IPS-NIHi11 (cell line): ENCODE measurements around the gene WNT10A.
"Not testable (repeated sequence)": the region's sequence is repeated elsewhere in the genome, so short reads cannot be mapped to it uniquely, and the experiment has no call there.

Source experiments
- DNase-seq: peaks from one replicate; pipeline ENCODE4 v3.0.0; 2012; ENCODE audit warnings: mixed read lengths, low spot score

The WNT10A gene

DNA sequence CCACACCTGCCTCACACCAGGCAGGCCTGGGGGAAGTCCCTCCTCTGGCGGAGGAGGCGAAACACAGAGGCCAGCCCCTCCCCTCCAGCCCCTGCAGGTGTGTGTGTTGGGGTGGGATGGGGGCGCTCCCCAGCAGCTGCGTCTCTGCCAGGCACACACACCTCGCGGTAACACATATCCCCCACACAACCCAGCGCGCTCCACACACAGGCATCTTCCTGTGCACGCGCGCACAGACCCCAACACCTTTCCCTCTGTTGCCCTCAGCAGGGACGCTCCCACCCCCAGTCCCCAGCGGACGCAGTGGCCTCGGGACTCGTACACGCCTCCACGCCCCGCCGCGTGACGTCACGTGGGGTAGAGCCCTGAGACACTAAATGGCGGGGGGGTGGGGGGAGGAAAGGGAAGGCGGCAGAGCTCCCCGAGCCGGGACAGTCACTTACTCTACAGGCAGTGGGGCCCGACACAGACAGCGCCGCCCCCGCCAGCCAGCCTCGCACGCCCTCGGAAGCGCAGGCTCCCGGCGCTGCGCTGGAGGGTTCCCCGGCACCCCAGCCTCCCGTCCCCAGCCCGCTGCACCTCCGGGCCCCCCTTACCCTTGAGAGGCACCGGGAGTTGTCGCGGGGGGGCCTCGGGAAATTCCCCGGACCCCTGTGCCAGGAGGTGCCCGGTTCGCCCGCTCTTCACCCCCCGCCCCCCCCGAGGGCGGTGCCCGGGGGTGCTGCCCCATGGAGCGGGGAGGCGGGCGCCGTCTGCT lies at the start of gene WNT10A:
Gene WNT10A, plus strand, starts transcription at position 751 of the 757 bp plus-strand sequence. CDS start 144 bp downstream, outside the sequence.
- DNase-seq: peak; percentile 72

- DNase-seq: no peak
These were observed 49.2 kb upstream of the WNT10A start, which contains the start of gene PRKAG3 for GRCh38 chr2:218831378-218831990. Gene PRKAG3 (minus strand): TSS chr2:218831803.

DNA sequence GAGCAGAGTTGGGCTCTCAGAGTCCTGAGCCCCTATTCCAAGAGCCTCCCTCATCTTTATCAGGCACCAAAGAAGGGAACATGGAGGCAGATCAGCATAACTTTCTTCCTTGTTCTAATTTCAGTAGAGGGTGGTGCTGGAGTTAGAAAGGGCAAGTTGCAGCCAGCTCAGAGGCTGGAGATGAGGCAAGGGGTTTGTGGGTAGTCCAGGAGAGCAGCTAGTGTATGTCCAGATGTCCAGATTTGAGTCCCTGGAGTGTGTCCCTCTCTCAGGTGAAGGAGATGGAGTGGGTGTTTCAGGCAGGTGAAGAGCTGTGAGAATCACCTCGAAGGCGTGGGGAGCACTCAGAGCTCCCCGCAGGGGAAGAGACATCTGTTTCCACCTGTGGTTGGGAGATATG lies 48.6 kb upstream of the WNT10A start:
- no peak for DNase-seq

DNA sequence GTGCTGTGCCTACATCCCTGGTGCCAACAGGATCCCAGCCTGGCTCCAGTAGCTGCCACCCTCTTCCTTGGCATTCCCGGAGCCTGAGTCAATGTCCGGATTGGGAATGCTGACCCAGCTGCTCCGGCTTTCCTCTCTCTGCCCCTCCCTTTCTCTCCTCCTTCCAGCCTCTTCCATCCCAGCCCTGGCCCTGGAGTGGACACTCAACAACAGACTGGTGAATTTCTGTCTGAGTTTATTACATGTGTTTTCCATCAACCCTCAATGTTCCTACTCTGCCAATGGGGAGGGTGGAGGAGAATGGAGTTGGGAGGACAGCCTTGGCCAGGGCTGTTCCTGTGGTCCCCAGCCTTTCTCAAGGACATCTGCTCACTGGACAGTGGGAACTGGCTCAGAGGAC lies 48.1 kb upstream of the WNT10A start:
- no peak for DNase-seq

GRCh38 chr2:218833023-218833609 lies 47.5 kb upstream of the WNT10A start:
- no peak for DNase-seq

GRCh38 chr2:218834685-218835084 lies 46.0 kb upstream of the WNT10A start:
- DNase-seq: peak; percentile 13

DNA sequence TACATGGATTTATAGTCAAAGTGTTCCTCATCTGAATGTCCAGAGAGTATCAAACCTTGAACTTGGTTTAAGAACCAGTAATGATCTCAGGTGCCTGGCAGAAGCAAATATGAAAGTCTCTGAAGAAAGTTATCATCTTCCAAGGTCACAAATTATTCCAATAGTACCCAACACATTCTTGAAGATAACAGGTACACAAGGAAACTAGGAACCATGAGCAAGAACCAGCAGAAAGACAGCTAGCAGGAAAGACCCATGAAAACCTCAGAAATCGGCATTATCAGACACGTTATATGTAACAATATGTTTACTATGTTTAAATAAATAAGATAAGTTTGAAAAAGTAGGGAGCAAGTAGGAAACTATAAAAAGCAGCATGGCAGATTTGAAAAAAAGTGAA lies 43.2 kb upstream of the WNT10A start:
- DNase-seq: no peak

GRCh38 chr2:218839430-218839829 lies 41.2 kb upstream of the WNT10A start:
- no peak for DNase-seq

GRCh38 chr2:218839888-218840287 lies 40.8 kb upstream of the WNT10A start:
- no peak for DNase-seq

DNA sequence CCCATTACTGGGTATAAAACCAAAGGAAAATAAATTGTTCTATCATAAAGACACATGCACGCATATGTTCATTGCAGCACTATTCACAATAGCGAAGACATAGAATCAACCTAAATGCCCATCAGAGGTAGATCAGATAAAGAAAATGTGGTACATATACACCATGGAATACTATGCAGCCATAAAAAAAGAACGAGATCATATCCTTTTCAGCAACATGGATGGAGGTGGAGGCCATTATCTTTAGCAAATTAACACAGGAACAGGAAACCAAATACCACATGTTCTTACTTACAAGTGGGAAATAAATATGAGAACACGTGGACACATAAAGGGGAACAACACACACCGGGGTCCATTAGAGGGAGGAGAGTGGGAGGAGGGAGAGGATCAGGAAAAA lies 36.3 kb upstream of the WNT10A start:
- not testable (repeated sequence) for DNase-seq

- not testable (repeated sequence) for DNase-seq
These were observed 33.7 kb upstream of the WNT10A start for GRCh38 chr2:218846963-218847362.

DNA sequence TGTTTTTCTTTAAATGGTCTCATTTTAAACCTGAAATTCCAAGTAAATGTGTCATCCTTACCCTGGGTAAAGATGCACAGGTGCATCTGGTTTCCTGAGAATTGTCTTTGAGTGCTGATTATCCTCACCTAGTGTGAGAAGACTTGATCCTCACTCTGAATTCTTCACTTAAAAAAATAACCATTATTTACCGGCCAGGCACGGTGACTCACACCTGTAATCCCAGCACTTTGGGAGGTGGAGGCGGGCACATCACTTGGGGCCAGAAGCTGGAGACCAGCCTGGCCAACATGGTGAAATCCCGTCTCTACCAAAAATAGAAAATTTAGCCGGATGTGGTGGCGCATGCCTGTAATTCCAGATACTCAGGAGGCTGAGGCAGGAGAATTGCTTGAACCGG lies 30.9 kb upstream of the WNT10A start:
- no peak for DNase-seq

GRCh38 chr2:218850796-218851195 lies 29.9 kb upstream of the WNT10A start:
- no peak for DNase-seq

DNA sequence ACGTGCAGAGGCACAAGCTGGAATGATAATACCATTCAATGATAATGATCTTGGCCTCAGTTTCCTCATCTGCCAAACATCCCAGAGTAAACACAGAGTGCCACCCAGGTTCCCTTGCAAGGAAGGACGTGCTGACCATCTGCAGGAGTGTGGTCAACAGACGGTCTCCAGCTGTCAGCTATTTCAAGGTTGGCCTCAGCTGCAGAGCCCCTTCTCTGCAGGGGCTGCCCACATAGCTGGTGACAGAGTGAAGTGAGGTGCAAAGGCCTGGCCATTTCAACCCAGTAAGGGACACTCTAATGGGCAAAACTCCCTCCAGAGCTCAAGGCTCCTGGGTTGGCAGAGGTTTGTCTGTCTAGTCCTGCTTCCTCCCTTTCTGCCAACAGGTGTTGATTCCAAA lies 29.4 kb upstream of the WNT10A start:
- DNase-seq: no peak

GRCh38 chr2:218852911-218853667 lies 27.6 kb upstream of the WNT10A start:
- DNase-seq: peak; percentile 67

DNA sequence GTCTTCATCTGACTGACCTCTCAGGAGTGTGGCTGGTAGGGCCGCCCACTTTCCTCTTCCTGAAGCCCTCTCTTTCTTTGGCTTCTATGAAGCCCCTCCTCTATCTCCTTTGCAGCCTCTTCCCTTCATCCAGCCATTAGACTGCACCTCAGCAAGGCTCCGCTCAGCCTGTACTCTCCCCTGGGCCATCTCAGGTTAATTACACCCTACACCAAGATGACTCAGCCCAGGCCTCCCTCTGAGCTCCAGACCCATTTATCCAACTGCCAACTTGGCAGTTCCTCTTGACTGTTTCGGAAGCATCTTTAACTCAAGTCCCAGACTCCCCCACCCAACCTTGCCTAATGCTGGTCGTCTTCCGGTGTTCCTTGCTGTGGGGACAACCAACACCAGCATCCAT lies 26.9 kb upstream of the WNT10A start:
- no peak for DNase-seq

GRCh38 chr2:218854860-218855259 lies 25.8 kb upstream of the WNT10A start:
- DNase-seq: no peak

DNA sequence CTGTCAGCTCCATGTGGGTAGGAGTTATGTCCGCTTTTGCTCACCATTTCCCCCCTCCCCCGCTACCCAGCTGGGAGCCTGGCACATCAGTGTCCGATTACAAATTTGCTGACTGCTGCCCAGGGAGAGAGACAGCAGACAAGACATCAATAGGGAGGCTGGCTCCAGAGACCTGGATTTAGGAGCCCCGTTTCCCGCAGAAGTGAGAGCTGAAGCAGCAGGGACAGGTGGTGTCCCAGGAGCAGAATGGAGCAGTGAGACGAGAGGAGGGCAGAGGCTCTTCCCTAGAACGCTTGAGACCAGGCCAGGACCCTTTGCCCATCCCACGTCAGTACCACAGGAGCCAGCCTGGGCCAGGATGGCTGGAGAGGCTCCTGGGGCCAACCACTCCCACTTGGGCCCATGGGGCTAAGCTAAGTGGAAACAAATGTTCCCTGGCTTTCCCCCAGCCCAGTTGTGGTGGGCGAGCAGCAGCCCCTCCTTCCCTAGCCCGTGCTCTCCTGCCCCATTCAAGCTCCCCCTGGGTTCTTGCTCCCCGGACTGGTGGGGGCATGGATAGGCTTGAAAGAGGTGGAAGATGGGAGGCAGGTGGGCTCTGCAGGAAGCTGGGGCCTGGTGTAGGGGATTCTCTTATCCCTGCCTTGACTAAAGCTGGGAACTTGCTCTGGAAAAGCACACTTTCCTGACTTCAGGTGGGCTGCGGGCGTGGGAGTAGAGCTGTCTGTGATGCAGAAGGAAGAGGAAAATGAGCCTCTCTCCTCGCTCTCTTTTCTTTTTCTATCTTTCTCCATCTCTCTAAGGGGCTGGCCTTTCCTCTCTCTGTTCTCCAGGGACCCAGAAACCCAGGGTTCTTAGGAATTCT lies 25.1 kb upstream of the WNT10A start:
- DNase-seq: no peak

DNA sequence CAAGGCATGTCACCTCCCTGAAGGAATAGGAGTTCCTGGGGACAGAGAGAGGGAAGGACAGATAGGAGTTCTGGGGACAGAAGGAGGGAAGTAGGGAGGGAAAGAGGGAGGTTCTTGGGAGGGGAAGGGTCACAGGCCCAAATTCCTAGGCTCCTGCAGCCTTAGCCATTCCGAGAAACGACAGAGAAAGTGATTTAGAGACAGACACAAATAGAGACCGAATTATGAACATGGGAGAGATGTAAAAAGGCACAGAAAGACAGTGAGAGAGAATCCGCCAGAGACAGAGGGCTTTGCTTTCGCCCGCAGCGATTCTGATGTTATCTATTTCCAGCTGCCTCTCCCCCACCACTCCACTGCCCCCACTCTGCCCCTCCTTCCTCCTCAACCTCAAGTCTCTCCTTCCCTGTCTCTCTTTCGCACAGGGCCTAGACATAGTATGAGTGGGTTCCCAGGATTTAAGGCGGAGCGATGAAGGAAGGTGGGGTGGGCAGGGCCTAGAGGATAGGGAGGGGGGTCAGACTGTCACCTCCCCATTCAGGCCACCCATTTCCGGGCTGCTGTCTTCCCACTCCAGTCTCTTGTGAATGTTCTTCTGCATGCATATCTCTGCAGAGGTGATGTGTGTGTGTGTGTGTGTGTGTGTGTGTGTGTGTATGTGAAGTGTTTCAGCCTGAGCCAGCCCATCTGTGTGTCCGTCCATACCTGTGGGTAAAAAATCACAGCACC lies 24.3 kb upstream of the WNT10A start:
- DNase-seq: no peak

GRCh38 chr2:218856896-218857243 lies 23.8 kb upstream of the WNT10A start:
- DNase-seq: no peak
